Kidney (tissue), 14 donors: ENCODE measurements around the gene C1QB. TPM values are rescaled to one million over a fixed set of nuclear protein-coding genes. Genes with fewer than 3 reads are reported as not detected.
A peak's percentile ranks its signal among the peaks of the same experiment; 100 is the strongest.

Source experiments
- DNase-seq, 5 donors: peaks; one replicate each; pipeline ENCODE4 v3.0.0-alpha.2; 2013 to 2020
- FAIRE-seq: peaks from 2 replicates; lab custom pipeline; 2012; peaks lifted over from hg19 to GRCh38; lab: Jason Lieb, UNC
- H3K27ac ChIP-seq, 2 donors: one replicate each; pipeline ENCODE4 v1.7.0; 2013; ENCODE audit warnings: low read depth in 2 of 2, low read length in 2 of 2, inconsistent platforms in 1 of 2
- H3K27me3 ChIP-seq: one replicate; pipeline ENCODE4 v1.7.1; 2013; ENCODE audit warnings: low read length, inconsistent platforms; ENCODE audit not compliant: control insufficient read depth, insufficient read depth
- H3K36me3 ChIP-seq, 3 donors: one replicate each; pipeline versions ENCODE4 v1.7.0 to v1.7.1; 2013; ENCODE audit warnings: low read length in 3 of 3, control low read depth in 1 of 3, inconsistent platforms in 1 of 3; ENCODE audit not compliant: insufficient read depth in 3 of 3, control insufficient read depth in 2 of 3
- H3K4me1 ChIP-seq, 3 donors: one replicate each; pipeline versions ENCODE4 v1.7.0 to v1.7.1; 2013; ENCODE audit warnings: low read length in 3 of 3, inconsistent platforms in 1 of 3, low read depth in 1 of 3; ENCODE audit not compliant: control insufficient read depth in 2 of 3, insufficient read depth in 2 of 3
- H3K4me3 ChIP-seq, 3 donors: one replicate each; pipeline versions ENCODE4 v1.7.0 to v1.8.1; 2013; ENCODE audit warnings: low read length in 3 of 3, control low read depth in 1 of 3, inconsistent platforms in 1 of 3
- H3K9ac ChIP-seq, 3 donors: one replicate each; pipeline versions ENCODE4 v1.7.0 to v1.7.1; 2013; ENCODE audit warnings: low read length in 3 of 3, control low read depth in 1 of 3, inconsistent platforms in 1 of 3
- H3K9me3 ChIP-seq, 3 donors: one replicate each; pipeline versions ENCODE4 v1.7.0 to v1.7.1; 2013; ENCODE audit warnings: low read length in 3 of 3, control low read depth in 1 of 3, inconsistent platforms in 1 of 3; ENCODE audit not compliant: control insufficient read depth in 2 of 3, insufficient read depth in 1 of 3
- CTCF ChIP-seq: IDR thresholded peaks from 3 replicates; pipeline ENCODE4 v1.5.1; 2012; ENCODE audit warnings: mild to moderate bottlenecking, moderate library complexity, borderline replicate concordance; ENCODE audit not compliant: insufficient read depth; ENCODE audit errors: extremely low read depth
- intact Hi-C: fragments of 100-400 bp; cut with DNase I; formaldehyde crosslinking; loops from one replicate; pipeline ENCODE4 v1.11.1; 2022
- polyA plus RNA-seq: library from polyadenylated mRNA; stranded (reverse); fragments of 350-450 nt; fragmentation: Illumina TruSeq; extraction: RNeasy Lipid Tissue Mini Kit (QIAGEN cat#74804); gene quantifications from one replicate; pipeline ENCODE4 v1.2.3, GENCODE V29; 2014; ENCODE audit warnings: low read depth, low replicate concordance; ENCODE audit not compliant: insufficient read depth
- total RNA-seq: library from RNA; stranded (reverse); fragmentation: NEBNext Ultra II Directional; extraction: Animal tissue kit (Norgen Biotek cat#: 25700); gene quantifications from one replicate; pipeline ENCODE4 v1.2.1, GENCODE V29; 2021
- donor health status: control.
- donor health status: control.
- donor health status: control.
- donor health status: control.
- donor health status: control.
- donor health status: DM: yes; HTN: yes; CAD: no.
- donor health status: Normal renal cell carcinoma (clear cell type).

Gene C1QB
- total and polyA plus RNA-seq, 2 donors from 2014 or later = 95.1 to 296 TPM

DNA sequence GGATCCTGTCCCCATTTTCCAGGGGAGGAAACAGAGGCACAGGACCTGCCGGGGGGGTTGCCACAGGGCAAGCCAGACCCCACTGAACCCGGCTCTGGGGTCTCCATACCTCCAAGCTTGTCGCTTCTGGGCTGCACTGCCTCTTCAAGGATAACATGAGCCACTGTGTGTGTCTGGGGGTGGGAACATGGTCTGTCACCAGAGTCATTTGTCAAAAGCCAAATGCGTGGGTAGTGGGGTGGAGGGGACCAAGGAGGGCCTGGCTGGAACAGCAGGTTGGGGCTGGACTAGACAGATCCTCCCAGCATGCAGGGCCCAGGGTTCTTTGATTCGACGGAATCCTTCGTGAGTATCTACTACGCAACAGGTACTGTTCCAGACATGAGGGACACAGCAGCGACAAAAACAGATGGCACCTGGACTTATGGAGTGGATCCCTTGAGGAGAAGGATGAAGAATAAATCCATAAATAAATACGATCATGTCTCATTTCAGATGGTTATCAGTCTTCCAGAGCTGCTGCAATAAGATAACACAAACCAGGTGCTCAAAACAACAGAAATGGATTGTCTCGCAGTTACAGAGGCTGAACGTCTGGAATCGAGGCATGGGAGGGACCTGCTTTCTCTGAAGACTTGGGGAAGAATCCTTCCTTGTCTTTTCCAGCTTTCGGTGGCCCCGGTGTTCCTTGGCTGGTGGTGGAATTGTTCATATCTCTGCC, 28.7 kb downstream of the C1QB start:
- no peak for FAIRE-seq
- intact Hi-C loops = no loop called here

GRCh38 chr1:22683547-22683946, 30.5 kb downstream of the C1QB start:
- no peak overlapping the region for H3K4me3 ChIP-seq
- no peak for DNase-seq
- TF ChIP-seq CTCF = no peak
- H3K9me3 ChIP-seq = no peaks in the 10 kb centered on the region
- no peak overlapping the region for H3K27ac ChIP-seq
- no peaks in the 10 kb centered on the region for H3K36me3 ChIP-seq
- no peaks in the 10 kb centered on the region for H3K4me1 ChIP-seq
- FAIRE-seq = no peak
- H3K9ac ChIP-seq = no peak overlapping the region
- no peaks in the 10 kb centered on the region for H3K27me3 ChIP-seq
- intact Hi-C loops = no loop called here

More for the DNA sequence above, 28.7 kb downstream of the C1QB start:
- H3K27me3 ChIP-seq = no peaks in the 10 kb centered on the region
- H3K9ac ChIP-seq = no peak overlapping the region
- H3K36me3 ChIP-seq = no peaks in the 10 kb centered on the region
- H3K9me3 ChIP-seq = no peaks in the 10 kb centered on the region
- H3K4me3 ChIP-seq = no peak overlapping the region
- H3K4me1 ChIP-seq = no peaks in the 10 kb centered on the region
- no peak for TF ChIP-seq CTCF
- DNase-seq = no peak
- no peak overlapping the region for H3K27ac ChIP-seq

DNA sequence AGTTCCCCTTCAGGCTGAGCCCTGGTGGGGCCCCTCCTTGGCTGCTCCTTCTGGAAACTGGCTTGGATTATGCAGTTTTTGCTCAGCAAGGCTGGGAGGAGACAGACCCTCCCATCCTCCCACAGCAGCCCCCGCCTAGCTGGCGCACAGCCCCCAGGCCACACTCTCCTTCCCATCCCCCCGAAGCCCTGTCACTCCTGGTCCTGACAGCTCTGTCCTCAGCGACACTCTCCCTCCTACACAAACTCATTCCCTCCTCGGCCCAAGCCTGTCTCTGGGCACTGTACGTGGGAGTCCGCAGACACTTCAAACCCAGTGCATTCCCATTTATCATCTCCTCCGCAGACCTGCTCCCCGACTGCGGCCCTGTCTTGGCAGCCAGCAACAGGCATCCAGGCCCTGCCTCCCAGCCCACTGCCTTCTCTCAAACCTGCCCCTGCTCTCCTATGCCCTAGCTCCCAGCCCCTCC, 32.6 kb downstream of the C1QB start:
- H3K9me3 ChIP-seq = no peaks in the 10 kb centered on the region
- H3K36me3 ChIP-seq = no peaks in the 10 kb centered on the region
- no peak overlapping the region for H3K27ac ChIP-seq
- H3K27me3 ChIP-seq = no peaks in the 10 kb centered on the region
- H3K9ac ChIP-seq = no peak overlapping the region
- FAIRE-seq = no peak
- TF ChIP-seq CTCF = no peak
- no peaks in the 10 kb centered on the region for H3K4me1 ChIP-seq
- no peak overlapping the region for H3K4me3 ChIP-seq
- intact Hi-C loops = no loop called here
- DNase-seq = peak in 4 of 5 donors; percentile 91 to 95 (median 93)

DNA sequence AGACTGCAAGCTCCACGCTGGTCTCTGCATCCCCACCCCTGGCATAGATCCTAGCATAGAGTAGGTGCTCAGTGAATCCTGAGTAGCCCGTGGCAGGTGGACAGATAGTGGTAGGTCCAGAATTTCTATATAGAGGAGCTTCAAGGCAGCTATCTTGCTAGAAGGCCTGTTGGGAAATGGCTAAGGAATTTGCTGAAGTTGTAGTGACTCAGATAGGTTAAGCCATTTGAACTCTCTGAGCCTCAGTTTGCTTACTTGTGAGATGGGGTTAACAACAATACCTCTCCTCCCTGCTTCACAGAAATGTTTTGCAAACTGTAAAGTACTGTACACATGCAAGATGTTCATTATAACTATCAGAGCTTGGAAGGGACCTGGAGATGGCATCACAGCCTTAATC, 34.2 kb downstream of the C1QB start:
- H3K9me3 ChIP-seq = no peaks in the 10 kb centered on the region
- no peak for FAIRE-seq
- no peak for TF ChIP-seq CTCF
- H3K36me3 ChIP-seq = no peaks in the 10 kb centered on the region
- H3K4me3 ChIP-seq = no peak overlapping the region
- no peak overlapping the region for H3K9ac ChIP-seq
- no peak for DNase-seq
- no peaks in the 10 kb centered on the region for H3K27me3 ChIP-seq
- H3K27ac ChIP-seq = no peak overlapping the region
- H3K4me1 ChIP-seq = no peaks in the 10 kb centered on the region
- intact Hi-C loops = no loop called here
